Stimulated activated CD8-positive, alpha-beta memory T cell treated with anti-CD3 and anti-CD28 coated beads, Interleukin-12 subunit alpha, Interleukin-12 subunit beta, amount 100 ng/mL, for 4 hours (primary cell): ENCODE results near the gene ADNP.

Experiments
- DNase-seq: peaks from one replicate; pipeline ENCODE4 v3.0.0-alpha.2; 2020; ENCODE audit warnings: low read depth

ADNP gene

DNA sequence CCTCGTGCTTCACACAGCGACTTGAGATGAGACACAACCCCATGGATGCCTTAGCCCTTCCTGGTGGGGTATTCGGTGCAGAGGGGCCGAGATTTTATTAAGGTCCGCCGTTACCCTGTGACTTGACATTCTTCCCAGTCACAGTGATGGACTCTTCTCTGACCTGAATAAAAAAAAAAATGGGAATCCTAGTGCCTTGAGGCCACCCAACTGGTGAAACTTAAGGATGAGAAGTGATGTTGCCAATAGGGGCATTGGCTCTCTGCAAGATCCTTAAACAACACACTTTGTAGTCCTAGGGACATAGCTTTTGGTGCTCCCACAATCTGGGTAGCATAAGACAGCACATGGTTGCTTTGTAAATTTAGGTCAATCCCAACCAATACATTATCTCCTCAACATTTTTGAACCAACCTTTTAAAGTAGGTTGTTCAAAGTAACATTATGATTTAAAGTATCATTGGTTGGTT is 814 bp upstream of the ADNP start:
- DNase-seq, result no peak

- DNase-seq, result no peak
Observed at GRCh38 chr20:50930976-50931305, 296 bp downstream of the ADNP start.

DNA sequence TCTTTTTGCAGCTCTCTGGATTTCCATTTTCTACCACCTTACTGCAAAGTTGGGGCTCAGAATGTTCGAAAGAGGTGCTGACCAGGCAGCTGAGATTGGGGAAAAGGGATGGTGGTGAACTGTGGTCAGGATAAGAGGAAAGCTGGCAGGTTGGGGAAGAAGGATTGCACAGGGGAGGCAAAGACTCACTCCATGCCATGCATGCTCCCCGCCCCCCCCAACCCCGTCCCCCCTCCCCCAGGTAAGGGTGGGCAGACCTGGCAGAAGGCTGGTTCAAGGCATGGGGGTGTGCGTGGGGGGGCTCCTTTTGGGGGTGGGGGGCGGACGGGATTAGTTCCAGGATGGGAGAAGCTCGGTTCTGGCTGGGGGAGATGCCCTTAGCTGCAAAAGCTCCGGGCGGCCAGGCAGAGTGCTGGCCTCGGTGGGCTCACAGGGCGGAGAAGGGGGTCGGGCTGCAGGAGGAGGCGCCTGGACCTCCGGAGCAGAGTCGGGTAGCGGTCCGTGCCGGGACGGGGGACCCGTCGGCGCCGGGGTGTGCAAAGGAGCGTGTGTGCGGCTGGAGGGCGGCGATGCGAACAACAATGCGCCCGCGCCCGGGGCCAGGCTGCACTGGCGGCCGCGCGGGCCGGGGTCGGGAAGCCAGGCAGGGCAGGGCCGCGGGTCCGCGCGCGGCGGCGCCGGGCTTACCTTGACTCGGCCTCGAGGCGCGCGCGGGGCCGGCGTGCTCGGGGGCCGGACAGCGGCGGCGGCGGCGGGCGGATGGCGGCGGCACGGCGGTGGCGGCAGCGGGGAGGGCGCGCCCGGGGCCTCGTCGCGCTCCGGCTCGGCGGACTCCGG is 880 bp downstream of the ADNP start:
- DNase-seq, result peak; percentile 12

- peak; percentile 70 for DNase-seq
Observed at GRCh38 chr20:50929299-50930138, 1.7 kb downstream of the ADNP start.

DNA sequence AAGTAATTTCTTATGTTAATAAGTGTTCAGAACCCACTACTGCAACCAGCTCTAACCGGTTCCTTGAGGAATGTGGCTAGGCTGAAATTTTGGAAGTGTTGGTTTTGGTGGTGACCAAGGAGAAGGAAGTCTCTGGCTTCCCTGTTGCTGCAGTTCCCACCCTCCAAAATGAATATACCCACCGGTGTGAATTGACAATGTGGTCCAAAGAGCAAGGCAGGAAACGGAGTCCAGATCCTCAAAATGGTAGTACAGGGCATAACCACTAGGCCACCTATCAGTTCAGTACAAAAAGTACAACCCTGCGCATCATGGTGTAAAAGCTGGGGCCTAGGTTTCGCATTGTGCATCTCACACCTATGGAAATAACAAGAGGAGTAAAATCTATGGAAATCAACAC is 2.8 kb downstream of the ADNP start:
- no peak for DNase-seq

DNA sequence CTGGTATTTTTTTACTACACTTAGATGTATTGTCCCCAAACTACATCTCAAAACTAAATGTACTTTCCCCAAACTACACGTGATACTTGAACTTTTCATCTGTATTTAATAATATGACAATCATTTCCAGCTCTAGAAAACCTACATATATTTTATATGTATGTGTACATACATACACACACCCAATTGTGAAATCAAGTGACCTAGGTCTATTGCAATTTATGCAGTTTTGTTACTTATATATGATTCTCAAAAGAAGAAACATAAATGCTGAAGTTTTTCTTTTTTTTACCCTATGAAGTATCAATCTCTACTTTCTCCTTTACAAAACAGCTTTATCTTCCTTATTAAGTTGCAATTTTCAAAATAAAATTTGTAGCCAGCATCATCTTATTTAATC is 4.7 kb downstream of the ADNP start:
- no peak for DNase-seq

GRCh38 chr20:50924261-50924920 is 6.8 kb downstream of the ADNP start:
- no peak for DNase-seq

DNA sequence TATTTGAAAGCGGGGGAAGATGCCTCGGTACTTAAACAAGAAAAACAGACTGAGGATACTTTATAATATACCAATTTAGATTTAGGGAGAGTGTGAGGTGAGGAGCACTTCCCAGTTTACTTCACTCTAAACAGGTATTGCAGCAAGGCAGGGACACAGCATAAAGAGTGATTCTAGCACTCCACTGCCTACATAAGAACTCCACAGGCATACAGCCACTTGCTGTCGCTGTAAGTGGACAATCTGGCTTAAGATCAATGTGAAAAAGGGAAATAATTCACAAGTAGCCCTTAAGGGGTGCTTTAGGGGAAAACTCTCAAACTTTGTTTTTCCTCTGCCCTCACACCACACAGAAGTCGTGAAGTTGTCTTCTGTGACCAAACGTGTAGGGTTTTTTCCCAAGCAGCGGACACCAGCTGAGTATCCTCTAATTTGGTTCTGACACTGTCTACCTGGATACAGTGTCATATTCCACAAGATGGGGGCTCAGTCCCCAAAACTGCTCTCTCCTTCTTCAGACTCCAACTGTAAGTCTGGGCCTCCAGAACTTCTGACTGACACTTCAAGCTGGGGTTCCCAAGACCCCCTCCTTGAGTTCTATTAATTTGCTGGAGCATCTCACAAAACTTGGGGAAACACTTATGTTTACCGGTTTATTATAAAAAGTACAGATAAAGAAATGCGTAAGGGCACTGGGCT is 9.3 kb downstream of the ADNP start:
- DNase-seq, result no peak

- no peak for DNase-seq
Observed at GRCh38 chr20:50920997-50921396, 10.2 kb downstream of the ADNP start.

DNA sequence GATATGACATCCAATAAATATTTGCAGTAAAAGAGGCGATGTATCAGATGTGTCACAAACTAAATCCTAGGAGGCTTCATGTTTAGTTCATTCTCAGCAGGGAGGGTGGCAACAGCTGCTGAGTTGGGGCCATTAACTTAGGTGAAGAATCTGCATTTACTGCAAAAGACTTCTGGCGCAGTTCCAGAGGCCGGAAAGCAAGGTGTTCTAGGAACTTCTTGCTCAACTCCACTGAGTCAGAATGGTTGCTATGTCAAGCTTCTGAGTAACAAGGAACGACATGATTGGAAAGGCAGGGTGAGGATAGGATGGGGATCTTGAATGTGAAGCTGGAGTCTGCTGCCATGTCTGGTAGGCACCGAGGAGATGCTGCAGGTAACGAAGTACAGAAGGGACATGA is 11.7 kb downstream of the ADNP start:
- DNase-seq, result no peak

- no peak for DNase-seq
Observed at GRCh38 chr20:50918403-50918802, 12.8 kb downstream of the ADNP start.

DNA sequence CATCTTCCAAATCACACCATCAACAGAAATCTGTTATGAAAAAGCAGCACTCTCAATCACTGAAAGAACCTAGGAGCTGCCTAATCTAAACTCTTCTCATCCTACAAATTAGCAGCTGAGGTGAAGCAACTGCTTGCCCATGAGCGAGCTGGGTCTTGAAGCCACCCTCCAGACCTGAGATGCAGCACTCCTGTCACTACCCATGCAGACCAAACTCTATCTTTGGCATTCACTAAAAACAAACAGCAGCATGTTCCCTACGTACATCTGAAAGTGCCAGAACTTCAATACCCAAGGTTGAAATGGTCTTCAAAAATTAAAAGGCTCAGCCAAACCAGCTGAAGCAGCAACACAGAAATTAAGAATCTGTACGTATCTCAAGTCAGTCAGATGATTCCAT is 14.3 kb downstream of the ADNP start:
- no peak for DNase-seq

- no peak for DNase-seq
Observed at GRCh38 chr20:50916257-50916656, 15.0 kb downstream of the ADNP start.

GRCh38 chr20:50915424-50915823 is 15.8 kb downstream of the ADNP start:
- no peak for DNase-seq

DNA sequence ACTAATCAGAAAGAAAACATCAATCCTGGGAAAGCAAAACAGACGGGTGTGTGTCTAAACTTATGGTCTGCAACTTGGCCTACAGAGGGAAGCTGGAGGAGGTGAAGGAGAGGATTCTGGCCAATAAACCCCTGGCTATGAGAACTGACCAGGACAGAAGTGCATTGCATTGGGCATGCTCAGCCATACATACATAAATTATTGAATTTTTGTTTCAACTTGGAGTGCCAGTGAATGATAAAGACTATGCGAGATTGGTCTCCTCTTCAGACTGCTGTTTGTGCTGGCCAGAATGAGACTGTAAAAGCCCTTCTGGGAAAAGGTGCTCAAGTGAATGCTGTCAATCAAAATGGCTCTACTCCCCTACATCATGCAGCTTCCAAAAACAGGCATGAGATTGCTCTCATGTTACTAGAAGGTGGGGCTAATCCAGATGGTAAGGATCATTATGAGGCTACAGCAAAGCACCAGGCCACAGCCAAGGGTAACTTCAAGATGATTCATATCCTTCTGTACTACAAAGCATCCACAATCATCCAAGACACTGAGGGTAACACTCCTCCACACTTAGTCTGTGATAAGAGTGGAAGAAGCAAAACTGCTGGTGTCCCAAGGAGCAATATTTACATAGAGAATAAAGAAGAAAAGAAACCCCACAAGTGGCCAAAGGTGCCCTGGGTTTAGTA is 17.4 kb downstream of the ADNP start:
- DNase-seq, result no peak

DNA sequence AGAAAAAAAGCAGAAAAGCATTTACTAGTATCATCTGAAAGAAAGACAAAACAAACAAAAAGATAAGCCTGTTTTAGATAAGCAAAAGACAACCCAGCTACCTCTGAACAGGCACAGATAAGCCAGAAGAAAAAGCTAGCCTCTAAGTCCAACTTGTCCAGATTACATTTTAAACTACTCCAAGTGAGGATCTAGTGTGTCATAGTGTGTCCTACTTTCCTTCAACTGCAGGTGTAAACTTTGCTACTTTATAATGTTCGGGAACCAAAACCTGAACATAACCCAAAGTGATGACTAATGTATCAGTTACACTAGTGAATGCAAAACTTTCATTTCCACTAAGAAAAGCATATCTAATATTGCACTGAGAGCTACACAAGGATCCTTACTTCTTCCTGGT is 19.5 kb downstream of the ADNP start:
- no peak for DNase-seq

DNA sequence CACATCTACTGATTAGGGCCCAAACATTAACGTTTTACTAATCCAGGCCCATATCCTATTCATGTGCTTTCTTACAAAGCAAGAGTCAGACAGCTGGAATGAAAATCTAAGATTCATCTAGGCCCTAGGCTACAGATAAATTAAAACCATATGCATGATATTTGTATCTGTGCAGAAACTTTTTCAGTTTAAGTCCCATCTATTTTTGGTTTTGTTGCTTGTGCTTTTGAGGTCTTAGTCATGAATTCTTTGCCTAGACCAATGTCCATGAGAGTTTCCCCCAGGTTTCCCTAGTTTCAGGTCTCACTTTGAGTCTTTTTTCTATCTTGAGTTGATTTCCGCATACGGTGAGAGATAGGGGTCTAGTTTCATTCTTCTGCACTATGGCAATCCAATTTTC is 20.2 kb downstream of the ADNP start:
- DNase-seq, result no peak

- no peak for DNase-seq
Observed at GRCh38 chr20:50909413-50909812, 21.8 kb downstream of the ADNP start.

DNA sequence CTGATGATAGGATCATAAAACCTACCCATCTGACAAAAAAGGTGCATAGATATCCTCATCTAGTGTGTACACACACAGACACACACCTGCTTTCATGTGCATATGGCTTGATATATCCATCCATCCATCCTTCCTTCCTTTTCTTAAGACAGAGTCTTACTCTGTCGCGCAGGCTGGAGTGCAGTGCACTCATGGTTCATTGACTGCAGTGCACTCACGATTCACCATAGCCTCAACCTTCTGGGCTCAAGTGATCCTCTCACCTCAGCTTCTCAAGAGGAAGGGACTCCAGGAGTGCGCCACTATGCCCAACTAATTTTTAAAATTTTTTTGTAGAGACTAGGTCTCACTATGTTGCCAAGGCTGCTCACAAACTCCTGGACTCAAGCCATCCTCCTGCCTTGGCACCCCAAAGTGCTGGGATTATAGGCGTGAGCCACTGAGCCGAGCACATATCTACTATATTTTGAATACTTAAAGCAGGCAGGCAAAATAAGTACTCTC is 27.1 kb downstream of the ADNP start:
- no peak for DNase-seq

DNA sequence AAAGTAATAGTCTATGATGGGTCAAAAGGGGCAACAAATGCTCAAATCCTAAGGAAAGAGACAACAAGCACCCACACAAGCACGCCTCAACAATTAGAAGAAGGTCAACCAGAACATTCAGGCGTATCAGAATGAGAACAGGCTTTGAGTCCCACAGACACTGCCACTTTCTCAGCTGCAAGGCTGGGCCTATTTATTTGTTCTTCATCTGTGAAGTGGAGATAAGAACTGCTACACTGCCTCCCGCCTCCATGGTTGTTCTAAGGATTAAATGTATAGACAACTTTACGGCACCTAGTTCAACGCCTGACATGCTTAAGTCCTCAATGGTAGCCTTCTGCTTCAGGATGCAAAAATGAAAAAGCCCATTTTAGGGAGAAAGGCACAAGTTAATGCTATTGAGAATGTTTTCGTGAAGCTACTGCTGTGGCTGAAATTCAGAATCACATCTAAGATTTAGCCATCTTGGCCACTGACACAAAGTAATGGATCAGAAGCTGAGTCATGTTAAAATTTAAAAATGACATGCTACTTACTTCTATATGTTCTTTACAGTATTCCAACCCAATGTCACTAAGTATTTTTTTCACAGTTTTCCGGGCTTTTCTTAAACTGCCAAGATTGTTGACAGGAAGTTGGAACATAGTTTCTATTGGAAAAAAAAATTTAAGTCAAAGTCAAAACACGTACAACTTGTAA is 27.7 kb downstream of the ADNP start:
- DNase-seq, result no peak

- no peak for DNase-seq
Observed at GRCh38 chr20:50901301-50901700, 29.9 kb downstream of the ADNP start.
